ENCODE measurements around the gene TCF12. TPM values are rescaled to one million over a fixed set of nuclear protein-coding genes. Genes with fewer than 3 reads are reported as not detected.

Gene TCF12
- total RNA-seq, 1 experiment from 2014 or later: 76.7 TPM

- H3K27ac ChIP-seq (ENCODE audit: insufficient read length, low read depth, low read length): no peak overlapping the region
- H2BK15ac ChIP-seq (ENCODE audit: low read depth, low read length): no peak overlapping the region
- no peak overlapping the region for H2BK12ac ChIP-seq (ENCODE audit: insufficient read length, low read depth, low read length)
- no peak overlapping the region for H2BK5ac ChIP-seq (ENCODE audit: insufficient read length, low read length)
- Mint-ChIP-seq H3K4me3 (no peak overlapping the region), H3K9me3 (peaks cover 5 to 7% of the 10 kb centered on the region in 2 experiments; a peak in 4 of 5 replicates), H3K4me1 (peaks cover 2% of the 10 kb centered on the region in 2 experiments), H3K27ac (no peak overlapping the region), H3K27me3 (ENCODE audit: low read depth) (no peaks in the 10 kb centered on the region), H3K36me3 (ENCODE audit: insufficient read depth in 1 of 3, low read depth in 3 of 3) (peaks cover 0 to 9% (median 8%) of the 10 kb centered on the region in 3 experiments; a peak in 4 of 7 replicates)
- no peaks in the 10 kb centered on the region for H3K79me1 ChIP-seq (ENCODE audit: insufficient read depth, low read depth, low read length, poor library complexity, severe bottlenecking)
- no peak overlapping the region for H3K14ac ChIP-seq (ENCODE audit: insufficient read depth, low read length)
- H2AFZ ChIP-seq (ENCODE audit: low read length): no peak overlapping the region
- H4K91ac ChIP-seq (ENCODE audit: insufficient read length, low read depth, low read length): no peak overlapping the region
- H2BK20ac ChIP-seq (ENCODE audit: low read depth, low read length, poor library complexity, severe bottlenecking): no peak overlapping the region
- no peak overlapping the region for H3T11ph ChIP-seq (ENCODE audit: low read length)
- no peak overlapping the region for H3K18ac ChIP-seq (ENCODE audit: insufficient read length, low read depth, low read length)
- no peak overlapping the region for H4K5ac ChIP-seq (ENCODE audit: insufficient read length, low read depth, low read length)
- no peak overlapping the region for H3K9ac ChIP-seq (ENCODE audit: extremely low read depth, insufficient read length, low read length)
- H3K4me2 ChIP-seq (ENCODE audit: insufficient read depth, insufficient read length, low read length): no peak overlapping the region
- H3K56ac ChIP-seq (ENCODE audit: insufficient read length, low read depth, low read length): no peak overlapping the region
- TF ChIP-seq CTCF (conservative IDR thresholded peaks at IDR 0.05): no peak
- H4K8ac ChIP-seq (replicated peaks; ENCODE audit: insufficient read length, low read depth, low read length): no peak overlapping the region
- no peak overlapping the region for H2AK5ac ChIP-seq (ENCODE audit: insufficient read length, low read length)
- WGBS (ENCODE audit: extremely low coverage, insufficient read length, low lambda C conversion rate): no CpG with 5 or more reads among the region's 2 CpGs
- H3K4ac ChIP-seq (ENCODE audit: low read depth, low read length): no peak overlapping the region
- H3K23me2 ChIP-seq (ENCODE audit: insufficient read length, low read depth, low read length, poor library complexity, severe bottlenecking): no peaks in the 10 kb centered on the region
- H3K23ac ChIP-seq (ENCODE audit: insufficient read length, low read depth, low read length): no peak overlapping the region
- H3K4me1 ChIP-seq (ENCODE audit: insufficient read depth, low read length): 0 out of 2 replicates have a peak, but pooled peaks cover 2% of the 10 kb centered on the region
- no peak overlapping the region for H2BK120ac ChIP-seq (ENCODE audit: low read depth, low read length, poor library complexity, severe bottlenecking)
- no peaks in the 10 kb centered on the region for H4K20me1 ChIP-seq (ENCODE audit: control insufficient read depth, insufficient read depth, insufficient read length)
- no peaks in the 10 kb centered on the region for H3K27me3 ChIP-seq (ENCODE audit: insufficient read depth, low read length)
- DNase-seq: no peak
- H3K79me2 ChIP-seq (ENCODE audit: insufficient read depth, low read length): no peaks in the 10 kb centered on the region
- no peaks in the 10 kb centered on the region for H3K9me3 ChIP-seq (ENCODE audit: control insufficient read depth, low read depth, low read length)
These were observed 16.5 kb upstream of the TCF12 start for GRCh38 chr15:56901931-56902330.

All from H9 (cell line).